Activated B cell treated with CpG ODN at 0.5 μM for 24 hours (primary cell): ENCODE measurements around the gene MYD88. TPM values are rescaled to one million over a fixed set of nuclear protein-coding genes. Genes with fewer than 3 reads are reported as not detected.

Experiments
- ATAC-seq: fragments of 200-7000 bp; cut with Tn5 transposase; one replicate; pipeline ENCODE4 v1.10.0; 2021; ENCODE audit warnings: low read depth, mild to moderate bottlenecking, moderate library complexity
- CTCF ChIA-PET: fragments of 350-600 bp; sonication (Branson Sonifier 250); formaldehyde crosslinking; loops from one replicate; lab custom pipeline; 2021; ENCODE audit warnings: antibody characterized with exemption; lab: Charles Lee
- POLR2A ChIA-PET: fragments of 350-600 bp; sonication (Branson Sonifier 250); formaldehyde crosslinking; loops from one replicate; lab custom pipeline; 2021; ENCODE audit warnings: antibody characterized with exemption; lab: Charles Lee
- DNase-seq: peaks from one replicate; pipeline ENCODE4 v3.0.0; 2022
- H3K27ac Mint-ChIP-seq: one replicate; pipeline ENCODE4 v1.8.0; 2020; ENCODE audit warnings: mixed read lengths
- H3K27me3 Mint-ChIP-seq: one replicate; pipeline ENCODE4 v1.8.0; 2021; ENCODE audit warnings: mixed read lengths
- H3K36me3 Mint-ChIP-seq: one replicate; pipeline ENCODE4 v1.8.0; 2021; ENCODE audit warnings: low read depth, mixed read lengths
- H3K4me1 Mint-ChIP-seq: one replicate; pipeline ENCODE4 v1.8.0; 2021; ENCODE audit warnings: mixed read lengths
- H3K4me3 Mint-ChIP-seq: one replicate; pipeline ENCODE4 v1.8.0; 2020; ENCODE audit warnings: mild to moderate bottlenecking, mixed read lengths
- H3K9me3 Mint-ChIP-seq: one replicate; pipeline ENCODE4 v1.8.0; 2020; ENCODE audit warnings: mixed read lengths
- intact Hi-C: fragments of 100-400 bp; cut with micrococcal nuclease; formaldehyde crosslinking; loops from one replicate; pipeline ENCODE4 v1.15.1; 2024
- total RNA-seq: library from RNA; stranded (reverse); gene quantifications from 2 replicates; pipeline ENCODE4 v1.2.3, GENCODE V29; 2022
- TF ChIP-seq, protein P1 (sequence below): fragments of 200-600 bp; IDR thresholded peaks from one replicate; pipeline ENCODE4 v1.8.0; 2022; ENCODE audit warnings: antibody characterized with exemption, mild to moderate bottlenecking

The MYD88 gene
- total RNA-seq, 1 donor from 2014 or later = 62.7 TPM

DNA sequence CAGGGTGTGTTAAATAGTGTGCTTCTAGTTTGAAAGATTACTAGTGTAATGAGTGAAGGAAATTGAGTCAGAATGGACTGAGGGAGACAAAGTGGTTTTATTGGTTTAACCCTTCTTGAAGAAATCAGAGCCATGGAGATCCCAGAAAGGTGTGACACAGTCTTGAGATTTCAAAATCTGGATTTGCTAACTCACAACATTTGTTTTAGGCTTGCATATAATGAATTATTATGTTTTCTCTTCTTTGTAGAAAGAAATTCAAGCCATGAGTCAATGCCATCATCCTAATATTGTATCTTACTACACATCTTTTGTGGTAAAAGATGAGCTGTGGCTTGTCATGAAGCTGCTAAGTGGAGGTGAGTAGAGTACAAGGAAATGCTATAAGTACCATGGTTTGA is 52.0 kb downstream of the MYD88 start:
- Mint-ChIP-seq H3K4me3 (no peak overlapping the region), H3K9me3 (no peaks in the 10 kb centered on the region), H3K27ac (no peak overlapping the region), H3K36me3 (peaks cover 44% of the 10 kb centered on the region), H3K4me1 (no peaks in the 10 kb centered on the region), H3K27me3 (no peaks in the 10 kb centered on the region)
- ATAC-seq (no peak), DNase-seq (no peak)
- CTCF ChIA-PET = no interaction called here
- intact Hi-C loops = no loop called here
- TF ChIP-seq, protein P1, sequence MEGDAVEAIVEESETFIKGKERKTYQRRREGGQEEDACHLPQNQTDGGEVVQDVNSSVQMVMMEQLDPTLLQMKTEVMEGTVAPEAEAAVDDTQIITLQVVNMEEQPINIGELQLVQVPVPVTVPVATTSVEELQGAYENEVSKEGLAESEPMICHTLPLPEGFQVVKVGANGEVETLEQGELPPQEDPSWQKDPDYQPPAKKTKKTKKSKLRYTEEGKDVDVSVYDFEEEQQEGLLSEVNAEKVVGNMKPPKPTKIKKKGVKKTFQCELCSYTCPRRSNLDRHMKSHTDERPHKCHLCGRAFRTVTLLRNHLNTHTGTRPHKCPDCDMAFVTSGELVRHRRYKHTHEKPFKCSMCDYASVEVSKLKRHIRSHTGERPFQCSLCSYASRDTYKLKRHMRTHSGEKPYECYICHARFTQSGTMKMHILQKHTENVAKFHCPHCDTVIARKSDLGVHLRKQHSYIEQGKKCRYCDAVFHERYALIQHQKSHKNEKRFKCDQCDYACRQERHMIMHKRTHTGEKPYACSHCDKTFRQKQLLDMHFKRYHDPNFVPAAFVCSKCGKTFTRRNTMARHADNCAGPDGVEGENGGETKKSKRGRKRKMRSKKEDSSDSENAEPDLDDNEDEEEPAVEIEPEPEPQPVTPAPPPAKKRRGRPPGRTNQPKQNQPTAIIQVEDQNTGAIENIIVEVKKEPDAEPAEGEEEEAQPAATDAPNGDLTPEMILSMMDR = no peak
- POLR2A ChIA-PET = no interaction called here

Other genes with a start within 250 kb of the MYD88 start
- gene VILL, start 147.9 kb upstream of the MYD88 start, total RNA-seq = 21.6 and 23.8 TPM in 2 replicates
- gene PLCD1, start 109.0 kb upstream of the MYD88 start, total RNA-seq = 2.4 and 6.5 TPM in 2 replicates
- 0.10 and 0.11 TPM in 2 replicates for gene DLEC1, start 99.5 kb upstream of the MYD88 start, total RNA-seq
- 78.1 and 79.6 TPM in 2 replicates for gene ACAA1, start 1.5 kb upstream of the MYD88 start, total RNA-seq
- gene OXSR1, start 26.9 kb downstream of the MYD88 start, total RNA-seq = 34.8 and 40.2 TPM in 2 replicates
- gene SLC22A13, start 127.2 kb downstream of the MYD88 start, total RNA-seq = 0.20 and 0.51 TPM in 2 replicates
- 0.16 TPM in 1 of 2 replicates, not detected in the other for gene SLC22A14, start 143.6 kb downstream of the MYD88 start, total RNA-seq
- gene XYLB, start 208.1 kb downstream of the MYD88 start, total RNA-seq = 1.3 and 1.8 TPM in 2 replicates